Tongue (tissue), 2 donors: ENCODE results near the gene CAMK2D. TPM values are rescaled to one million over a fixed set of nuclear protein-coding genes. Genes with fewer than 3 reads are reported as not detected.

ENCODE experiments used
- DNase-seq: peaks from one replicate; pipeline ENCODE4 v3.0.0-alpha.2; 2015
- total RNA-seq: library from RNA; depleted of rRNA; stranded (reverse); fragments of >200 nt; gene quantifications from one replicate; pipeline ENCODE4 v1.2.3, GENCODE V29; 2014

CAMK2D gene
- total RNA-seq, 1 donor from 2014 or later = 210 TPM

DNA sequence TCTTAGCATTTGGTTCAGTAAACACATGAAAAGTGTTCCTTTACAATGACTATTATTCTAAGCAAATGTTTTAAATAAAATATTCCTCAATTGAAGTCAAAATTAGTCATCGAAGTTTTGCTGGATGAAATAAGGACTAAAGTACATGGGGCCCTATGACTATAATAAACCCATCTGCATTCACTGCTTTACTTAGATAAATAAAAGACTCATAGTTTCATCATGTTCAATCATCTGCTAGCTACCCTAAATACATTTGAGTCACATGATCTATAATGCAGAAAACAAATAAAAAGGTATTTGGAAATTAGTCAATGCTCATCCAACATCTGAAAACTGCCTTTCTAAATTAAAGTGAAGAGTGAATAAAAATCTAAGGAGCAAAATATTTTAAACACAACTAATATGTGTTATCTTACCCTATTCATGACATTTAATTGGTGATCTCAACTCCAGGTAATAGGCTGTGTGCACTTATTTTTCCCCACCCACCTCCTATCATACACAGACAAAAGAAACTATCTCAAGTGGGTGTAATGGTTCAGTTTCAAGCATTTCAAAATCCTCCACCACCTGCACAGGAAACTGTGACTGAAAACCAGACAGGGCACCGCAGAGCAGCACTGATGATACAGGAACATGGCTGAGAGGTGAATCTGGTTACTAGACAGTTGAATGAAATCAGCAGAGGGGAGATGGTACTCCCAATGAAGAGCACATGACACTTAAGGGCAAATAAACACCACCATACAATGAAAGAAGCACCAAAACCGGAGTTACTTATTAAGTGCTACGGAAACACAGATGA lies 78.6 kb downstream of the CAMK2D start:
- DNase-seq = no peak

GRCh38 chr4:113678641-113679040 lies 82.9 kb downstream of the CAMK2D start:
- no peak for DNase-seq

DNA sequence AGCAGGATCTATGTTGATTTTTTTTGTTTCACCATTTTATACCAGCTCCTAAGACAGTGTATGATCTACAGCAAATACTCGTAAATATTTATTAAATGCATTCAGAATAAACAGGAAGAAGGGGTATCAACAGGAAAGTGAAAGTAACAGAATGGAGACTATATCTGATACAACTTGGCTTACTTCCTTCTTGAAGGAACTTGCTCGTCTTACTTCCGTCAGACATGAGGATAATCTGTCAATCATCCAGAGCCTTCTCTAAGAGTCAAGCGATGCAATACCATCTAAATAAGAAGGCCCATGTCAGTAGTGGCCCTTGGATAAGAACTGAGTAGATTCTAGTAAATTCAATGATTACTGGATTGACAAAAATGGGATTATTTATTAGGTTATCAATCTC lies 84.2 kb downstream of the CAMK2D start:
- no peak for DNase-seq

- DNase-seq = no peak
Observed at GRCh38 chr4:113675731-113676697, 85.5 kb downstream of the CAMK2D start.

- no peak for DNase-seq
Observed at GRCh38 chr4:113674733-113675132, 86.8 kb downstream of the CAMK2D start.

GRCh38 chr4:113674251-113674650 lies 87.3 kb downstream of the CAMK2D start:
- DNase-seq = peak; percentile 18

- no peak for DNase-seq
Observed at GRCh38 chr4:113673450-113673849, 88.1 kb downstream of the CAMK2D start.

DNA sequence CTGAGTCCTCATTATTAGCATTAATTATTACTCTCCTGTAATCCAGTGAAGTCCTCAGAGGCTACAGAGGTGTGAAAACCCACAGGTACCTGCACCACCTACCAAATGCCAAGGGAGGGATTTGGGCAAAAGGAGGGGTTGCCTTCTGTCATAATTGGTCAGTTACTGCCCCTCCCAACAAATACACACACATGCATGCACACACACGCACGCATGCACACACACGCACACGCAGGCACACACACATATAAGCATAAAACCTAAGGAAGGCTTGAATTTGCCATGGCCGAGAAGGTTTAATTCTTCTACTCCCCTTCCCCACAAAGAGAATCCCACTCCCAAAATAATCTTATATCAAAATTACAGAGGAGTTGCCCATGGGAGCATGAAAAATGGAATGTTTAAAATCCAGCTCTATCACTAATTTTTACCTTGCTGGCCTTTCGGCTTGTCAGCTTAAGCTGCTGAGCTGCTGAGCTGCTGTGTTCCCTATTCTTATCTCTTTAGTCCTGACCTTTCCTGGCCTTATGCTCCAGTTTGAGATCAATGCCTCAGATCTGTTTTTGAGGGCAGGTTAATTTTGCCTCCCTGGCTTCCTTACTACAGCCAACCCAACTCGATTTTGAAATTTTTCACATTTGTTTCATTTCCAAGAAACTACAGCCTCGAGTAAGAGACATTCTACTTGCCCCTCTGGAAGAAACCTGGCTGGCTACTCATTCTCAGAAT lies 95.0 kb downstream of the CAMK2D start:
- DNase-seq = no peak

DNA sequence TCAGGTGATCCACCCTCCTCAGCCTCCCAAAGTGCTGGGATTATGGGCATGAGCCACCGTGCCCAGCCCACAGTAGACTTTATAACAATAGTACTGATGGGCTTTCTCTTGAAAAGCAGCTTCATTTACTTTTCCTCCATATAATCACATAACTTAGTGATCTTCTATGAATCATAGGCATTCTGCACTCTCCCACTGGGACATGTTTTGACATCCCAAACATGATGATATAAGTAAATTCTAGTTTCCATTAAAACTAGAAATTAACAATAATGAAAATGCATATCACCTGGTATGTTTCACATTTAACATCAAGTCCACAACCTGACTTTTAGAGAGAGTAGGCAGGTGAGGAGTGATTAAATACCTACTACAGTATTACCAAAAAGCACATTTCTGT lies 96.5 kb downstream of the CAMK2D start:
- no peak for DNase-seq

DNA sequence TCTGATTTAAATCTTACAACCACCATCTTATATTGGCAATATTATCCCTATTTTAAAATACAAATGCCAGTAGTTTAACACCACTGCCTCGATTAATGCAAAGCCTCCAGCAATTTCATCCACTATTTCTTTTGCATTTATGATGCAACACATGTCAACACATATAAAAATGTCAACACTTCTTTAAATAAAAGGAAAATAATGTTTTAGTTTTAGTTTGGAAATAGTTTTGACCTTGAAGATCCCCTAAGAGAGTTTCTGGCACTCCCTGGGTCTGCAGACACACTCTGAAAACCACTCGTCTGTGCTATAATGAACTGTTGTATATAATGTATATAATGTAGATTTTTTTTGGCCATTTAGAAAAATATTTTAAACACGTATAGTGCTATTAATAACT lies 99.0 kb downstream of the CAMK2D start:
- no peak for DNase-seq

GRCh38 chr4:113659127-113659526 lies 102.4 kb downstream of the CAMK2D start:
- DNase-seq = no peak

DNA sequence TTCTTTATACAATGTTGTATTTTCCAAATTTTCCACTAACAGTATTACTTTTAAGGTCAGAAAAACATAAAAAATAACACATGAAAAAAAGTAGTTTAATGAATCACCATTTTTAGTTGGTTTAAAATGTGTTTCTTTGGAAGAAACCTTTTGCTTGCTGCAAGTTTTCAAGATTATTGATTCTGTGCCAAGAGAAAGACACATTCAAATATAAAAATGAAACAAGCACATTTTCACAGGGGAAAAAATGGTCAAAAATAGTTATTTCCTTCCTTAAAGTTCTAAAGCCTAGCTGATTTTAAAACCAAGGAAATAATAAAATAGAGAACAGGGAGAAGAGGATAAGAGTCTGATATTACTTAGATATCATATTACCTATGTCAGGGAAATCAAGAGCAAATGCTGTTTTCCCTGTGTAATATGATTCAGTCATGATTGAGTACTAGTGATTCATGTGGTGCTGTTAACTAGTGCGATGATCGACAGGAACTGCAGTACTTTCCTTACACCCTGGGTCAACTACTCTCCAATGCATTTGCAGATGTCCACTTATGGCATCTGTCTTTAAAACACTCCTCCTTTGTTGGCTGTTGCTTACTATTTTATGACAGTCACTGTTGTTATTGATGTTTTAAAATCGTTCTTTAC lies 103.8 kb downstream of the CAMK2D start:
- peak; percentile 32 for DNase-seq

DNA sequence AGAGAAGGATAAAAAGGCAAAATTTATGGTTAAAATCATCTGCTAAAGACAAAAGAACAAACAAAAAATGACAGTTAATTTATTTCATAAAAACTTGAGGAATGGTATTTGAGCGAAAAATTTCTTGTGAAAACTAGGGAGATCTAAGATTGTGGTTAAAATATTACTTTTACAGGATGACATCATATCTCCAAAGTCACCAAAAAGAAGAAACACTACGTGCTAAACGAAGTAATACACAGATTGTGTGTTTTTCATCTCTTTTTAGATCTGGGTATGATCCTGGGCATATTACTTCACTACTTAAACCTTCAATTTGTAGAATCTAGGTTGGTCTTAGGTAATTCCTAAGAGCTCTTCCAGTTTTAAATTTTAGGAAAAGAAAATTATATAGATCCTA lies 107.7 kb downstream of the CAMK2D start:
- DNase-seq = no peak

GRCh38 chr4:113646442-113646822 lies 115.1 kb downstream of the CAMK2D start:
- DNase-seq = peak; percentile 16

- DNase-seq = no peak
Observed at GRCh38 chr4:113645771-113646441, 115.6 kb downstream of the CAMK2D start.

GRCh38 chr4:113645288-113645687 lies 116.2 kb downstream of the CAMK2D start:
- no peak for DNase-seq

DNA sequence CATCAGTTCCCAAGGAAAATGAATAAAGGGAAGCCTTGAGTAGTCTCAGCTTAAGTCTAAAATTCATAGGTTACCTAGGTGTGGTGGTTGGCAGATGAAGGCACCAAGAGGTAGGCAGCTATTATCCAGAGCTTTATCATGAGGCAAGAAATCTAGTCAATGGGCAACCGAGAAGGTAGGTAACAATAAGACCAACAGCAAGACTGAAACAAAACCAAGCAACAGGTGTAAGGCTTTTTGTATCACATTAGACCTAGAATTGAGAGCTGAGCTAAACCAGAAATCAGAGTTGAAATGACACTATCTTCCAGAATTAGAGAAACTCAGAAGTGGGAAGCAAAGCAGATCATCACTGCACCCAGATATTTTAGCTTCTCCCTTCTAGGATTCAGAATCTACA lies 117.1 kb downstream of the CAMK2D start:
- DNase-seq = no peak

DNA sequence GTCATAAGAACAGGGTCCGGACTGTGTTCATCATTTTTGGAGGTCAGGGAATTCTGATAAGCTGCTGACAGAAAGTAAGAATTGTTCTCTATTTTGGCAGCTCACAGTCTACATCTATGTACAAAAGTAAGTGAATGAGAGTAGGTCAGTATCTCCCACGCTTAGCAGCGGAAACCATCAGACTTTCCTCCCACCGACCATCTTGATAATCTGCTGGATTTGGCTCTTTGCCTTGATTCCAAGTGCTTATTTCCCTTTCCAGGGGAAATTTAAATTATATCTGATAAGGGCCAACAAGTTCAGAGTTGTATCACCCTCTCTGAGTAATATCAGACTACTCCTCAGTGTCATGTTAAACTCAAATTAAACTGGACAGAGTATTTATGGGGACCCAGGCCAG lies 118.0 kb downstream of the CAMK2D start:
- no peak for DNase-seq

DNA sequence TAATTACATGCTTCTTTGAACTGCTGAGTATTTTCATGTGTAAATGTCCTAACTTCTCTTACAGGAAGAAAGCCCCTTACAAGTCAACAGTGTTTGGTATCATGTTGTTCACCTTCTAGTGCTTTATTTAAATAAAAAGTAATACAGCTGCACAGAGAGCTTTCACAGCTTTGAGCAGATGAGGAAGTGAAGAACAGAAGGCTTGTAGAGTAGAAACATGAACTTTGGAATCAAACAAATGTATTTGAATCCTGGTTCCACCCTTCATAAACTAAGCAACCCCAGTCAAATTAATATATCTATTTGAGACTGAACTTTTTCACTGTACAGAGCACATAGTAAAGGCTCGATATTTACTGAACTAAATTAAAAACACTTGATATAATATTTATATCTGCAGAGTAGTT lies 120.5 kb downstream of the CAMK2D start:
- no peak for DNase-seq

DNA sequence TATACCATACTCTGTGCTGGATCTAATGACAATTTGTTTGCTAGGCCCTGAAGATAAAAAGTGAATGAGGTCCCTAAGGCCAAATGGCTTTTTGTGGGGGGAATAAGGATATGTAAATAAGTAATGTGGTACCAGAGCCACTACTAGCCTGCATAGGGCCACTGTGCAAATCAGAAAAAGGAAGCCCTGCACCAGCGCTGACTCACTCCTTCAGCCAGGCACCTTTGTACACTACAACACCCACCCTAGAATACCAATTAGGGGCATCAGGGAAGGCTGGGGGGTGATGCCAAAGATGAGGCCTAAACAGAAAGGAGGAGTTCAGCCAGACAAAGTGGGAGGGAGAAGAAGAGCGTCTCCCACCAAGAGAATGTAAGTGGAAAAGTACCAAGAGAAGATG lies 122.2 kb downstream of the CAMK2D start:
- DNase-seq = no peak

GRCh38 chr4:113638562-113638832 lies 123.0 kb downstream of the CAMK2D start:
- no peak for DNase-seq
